Mucosa of gallbladder (tissue), 1 donor: ENCODE results near the gene USP40. TPM values are rescaled to one million over a fixed set of nuclear protein-coding genes. Genes with fewer than 3 reads are reported as not detected.

Source experiments
- DNase-seq: peaks from one replicate; pipeline ENCODE4 v3.0.0-alpha.2; 2020; ENCODE audit warnings: low spot score
- total RNA-seq: library from RNA; stranded (reverse); gene quantifications from one replicate; pipeline ENCODE4 v1.2.1, GENCODE V29; 2021
- donor health status: DM: no; HTN: no; CAD: no.

USP40 gene
- total RNA-seq, 1 donor from 2014 or later = 48.1 TPM

DNA sequence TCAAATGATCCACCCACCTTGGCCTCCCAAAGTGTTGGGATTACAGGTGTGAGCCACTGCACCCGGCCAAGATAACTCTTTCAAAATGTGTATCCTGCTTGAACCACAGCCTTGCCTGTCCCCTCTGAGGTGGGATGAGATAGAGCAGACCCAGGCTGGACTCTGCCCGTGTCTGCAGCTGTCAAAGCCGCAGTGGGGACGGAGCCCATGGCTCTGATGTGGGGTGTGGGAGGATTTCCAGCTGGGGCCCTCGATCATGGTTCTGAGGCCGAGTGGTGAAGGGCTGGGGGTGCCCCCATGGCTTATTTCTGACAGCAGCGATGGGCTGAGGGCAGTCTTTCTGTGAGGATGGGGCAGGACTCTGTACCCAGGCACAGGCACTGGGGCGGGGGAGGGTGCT lies 107.8 kb downstream of the USP40 start:
- no peak for DNase-seq

DNA sequence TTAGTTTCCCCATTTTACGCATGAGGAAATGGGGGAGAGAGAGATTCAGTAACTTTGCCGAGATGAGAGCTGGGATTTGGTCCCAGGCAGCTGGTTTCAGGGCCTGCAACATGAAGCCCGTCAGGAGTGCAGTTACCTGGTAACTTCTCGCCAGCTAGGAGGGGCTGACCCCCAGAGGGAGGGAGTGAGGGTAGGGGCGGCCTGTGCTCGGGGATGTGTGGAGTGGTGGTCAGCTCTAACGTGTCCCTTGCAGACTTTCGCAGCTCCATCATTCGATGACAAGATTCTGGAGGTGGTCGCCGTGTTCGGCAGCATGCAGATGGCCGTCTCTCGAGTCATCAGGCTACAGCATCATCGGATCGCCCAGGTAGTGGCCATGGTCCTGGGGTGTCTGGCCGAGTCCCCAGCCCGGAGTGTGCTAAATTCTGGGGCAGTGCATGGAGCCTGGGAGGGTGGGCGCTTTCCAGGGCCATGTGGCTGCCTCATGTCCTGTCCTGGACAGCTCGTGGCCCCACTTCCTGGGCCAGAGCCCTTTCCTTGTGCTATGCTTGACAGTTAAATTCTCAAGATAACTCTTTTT lies 108.5 kb downstream of the USP40 start:
- DNase-seq = no peak

DNA sequence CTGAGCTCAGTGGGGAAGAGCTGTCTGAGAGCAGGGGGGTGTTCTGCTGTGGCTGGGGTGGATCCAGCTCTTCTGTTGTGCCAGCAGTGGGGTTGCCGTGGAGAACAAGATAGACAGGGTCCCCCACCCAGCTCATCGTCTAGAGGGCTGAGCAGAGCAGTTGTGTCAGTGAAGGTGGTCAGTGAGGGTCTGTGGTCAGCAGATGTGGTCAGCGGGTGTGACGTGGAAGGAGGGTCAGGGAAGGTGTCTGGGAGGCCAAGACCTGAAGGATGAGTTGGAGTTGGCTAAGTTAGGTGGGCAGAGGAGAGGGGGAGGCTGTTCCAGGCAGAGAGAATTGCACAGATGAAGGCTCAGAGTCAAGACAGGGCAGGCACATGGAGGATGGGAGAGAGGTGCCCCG lies 109.2 kb downstream of the USP40 start:
- no peak for DNase-seq

DNA sequence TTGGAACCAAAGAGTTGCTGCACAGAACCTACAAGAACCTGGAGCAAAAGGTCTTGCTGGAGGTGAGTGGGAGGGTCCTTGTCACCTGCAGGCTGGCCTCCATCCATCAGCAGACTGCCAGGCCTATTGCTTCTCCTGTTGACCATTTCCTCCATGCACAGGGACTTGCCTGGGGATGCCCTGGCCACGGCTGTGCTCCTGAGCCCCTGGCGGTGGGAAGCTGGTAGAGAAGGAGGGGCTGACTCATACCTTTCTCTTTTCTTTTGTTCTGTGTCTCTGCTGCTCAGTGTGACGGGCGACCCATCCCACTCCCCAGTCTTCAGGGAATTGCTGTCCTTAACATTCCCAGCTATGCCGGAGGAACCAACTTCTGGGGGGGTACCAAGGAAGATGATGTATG lies 109.6 kb downstream of the USP40 start:
- DNase-seq = no peak

DNA sequence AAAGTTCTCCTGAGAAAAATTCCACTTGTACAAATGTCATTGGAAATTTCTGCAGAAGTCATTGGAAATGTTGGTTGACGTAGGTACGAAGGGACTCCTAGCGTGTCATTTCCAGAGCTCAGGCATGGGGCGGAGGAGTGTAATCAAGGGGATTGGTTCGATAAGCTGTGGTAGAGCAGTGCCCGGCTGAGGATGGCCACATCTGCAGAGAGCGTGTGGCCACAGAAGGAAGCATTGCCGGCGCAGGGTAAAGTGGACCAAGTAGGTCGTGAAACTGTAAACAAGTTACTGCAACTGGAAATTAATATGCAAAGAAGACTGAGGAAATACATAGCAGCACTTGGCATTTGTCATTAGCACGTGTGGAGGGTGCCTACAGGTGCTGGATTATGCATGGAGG lies 110.5 kb downstream of the USP40 start:
- no peak for DNase-seq

DNA sequence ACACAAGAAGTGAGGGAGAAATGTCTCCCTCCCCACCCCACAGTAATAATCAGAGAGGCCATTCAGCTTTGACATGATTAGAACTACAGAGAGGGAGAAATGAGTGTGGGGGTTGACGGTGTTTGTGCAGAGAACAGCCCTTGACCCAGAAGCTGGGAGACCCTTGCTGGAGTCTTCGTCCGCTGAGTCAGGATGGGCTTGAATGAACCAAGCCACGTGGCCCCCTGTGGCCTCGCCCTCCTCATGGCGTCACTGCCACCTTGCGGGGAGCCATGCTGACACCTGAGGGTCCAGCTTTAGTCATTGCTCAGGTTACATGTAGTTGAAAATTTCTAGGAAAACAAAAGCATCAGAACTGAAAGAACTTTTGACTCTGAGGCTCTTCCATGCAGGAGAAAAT lies 111.1 kb downstream of the USP40 start:
- no peak for DNase-seq

DNA sequence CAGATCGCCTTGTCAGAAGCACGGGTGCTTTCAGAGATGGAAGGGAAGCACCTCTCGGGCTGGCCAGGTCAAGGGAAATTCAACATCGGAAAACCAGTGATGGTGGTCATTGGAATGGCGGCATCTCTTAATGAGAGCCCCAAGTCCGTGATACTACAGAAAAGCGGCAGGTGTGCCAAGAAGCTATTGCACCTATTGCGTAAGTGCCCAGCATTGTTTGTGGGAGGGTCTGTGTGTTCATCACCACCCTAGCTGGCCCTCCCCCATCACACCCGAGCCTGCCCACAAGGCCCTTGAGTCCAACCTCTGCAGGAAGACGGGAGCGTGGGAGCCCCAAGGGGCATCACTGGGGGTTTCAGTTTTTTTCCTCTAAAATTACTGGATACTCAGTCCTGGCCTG lies 111.6 kb downstream of the USP40 start:
- DNase-seq = no peak

DNA sequence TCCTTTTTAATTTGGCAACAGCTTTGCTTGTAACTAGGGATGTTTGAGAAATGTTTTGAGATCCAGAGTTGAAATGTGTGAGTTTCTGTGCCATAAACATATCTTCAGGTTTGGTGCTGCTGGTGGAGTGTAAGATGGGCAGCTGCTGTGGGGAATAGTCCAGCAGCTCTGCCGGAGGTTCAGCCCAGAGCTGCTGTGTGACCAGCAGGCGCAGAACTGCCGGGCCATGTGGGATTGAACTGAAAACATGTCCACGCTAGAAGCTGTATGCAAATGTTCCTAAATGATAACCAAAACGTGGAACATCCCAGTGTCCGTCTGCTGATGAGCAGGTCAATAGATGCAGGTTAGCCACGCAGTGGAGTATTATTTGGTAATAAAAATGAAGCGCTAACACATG lies 112.7 kb downstream of the USP40 start:
- no peak for DNase-seq

DNA sequence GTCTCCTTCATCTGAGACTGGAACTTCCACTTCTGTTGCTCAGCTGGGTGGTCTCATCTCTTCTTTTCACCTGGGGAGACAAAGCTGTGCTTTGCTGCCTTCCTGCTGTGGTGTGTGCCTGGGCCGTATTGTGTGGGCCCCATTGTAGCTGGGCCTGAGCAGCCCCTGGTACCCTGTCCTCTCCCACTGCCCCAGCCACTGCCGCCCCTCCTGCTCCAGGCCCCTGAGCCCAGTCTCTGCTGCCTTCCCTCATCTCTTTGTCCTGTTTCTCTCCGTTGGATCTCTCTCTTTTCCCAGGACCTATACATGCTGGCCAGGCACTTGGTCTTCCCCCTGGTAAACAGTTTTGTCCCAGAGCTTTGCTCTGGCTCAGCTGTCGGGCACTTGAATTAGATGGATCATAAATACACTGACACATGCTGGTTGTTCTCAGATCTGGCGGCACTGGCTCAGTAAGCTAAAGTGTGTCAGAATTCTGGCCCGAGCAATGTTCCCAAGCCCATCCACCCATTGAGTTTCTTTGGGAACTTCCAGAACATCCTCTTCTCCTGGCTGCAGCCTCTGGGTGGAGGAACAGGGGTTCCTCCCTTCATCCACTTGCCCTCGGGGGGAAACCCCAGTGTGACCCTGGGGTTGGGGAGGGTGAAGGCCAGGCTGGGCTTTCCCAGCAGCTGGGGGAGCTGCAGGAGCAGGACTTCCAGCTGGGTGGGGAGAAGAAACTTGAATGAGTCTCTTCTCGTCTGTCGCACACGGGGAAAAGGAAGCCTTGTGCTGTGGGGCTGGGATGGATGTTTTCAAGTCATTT lies 113.3 kb downstream of the USP40 start:
- DNase-seq = no peak

DNA sequence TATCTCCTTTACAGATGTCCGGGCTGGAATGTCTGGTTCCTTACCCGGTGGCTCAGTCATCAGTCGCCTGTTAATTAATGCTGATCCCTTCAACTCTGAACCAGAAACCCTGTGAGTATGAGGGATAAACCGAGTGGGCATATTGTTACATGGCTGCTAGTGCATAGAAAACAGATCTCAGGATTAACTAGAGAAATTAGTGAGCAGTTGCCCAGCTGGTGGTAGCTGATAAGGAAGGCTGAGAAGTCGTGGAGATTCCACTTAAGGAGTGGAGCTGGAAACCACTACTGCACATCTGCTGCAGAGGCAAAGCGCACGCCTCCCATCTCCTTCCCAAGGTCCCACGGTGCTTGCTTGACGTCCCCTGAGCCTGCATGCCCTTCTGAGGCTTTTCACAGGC lies 114.6 kb downstream of the USP40 start:
- DNase-seq = no peak

DNA sequence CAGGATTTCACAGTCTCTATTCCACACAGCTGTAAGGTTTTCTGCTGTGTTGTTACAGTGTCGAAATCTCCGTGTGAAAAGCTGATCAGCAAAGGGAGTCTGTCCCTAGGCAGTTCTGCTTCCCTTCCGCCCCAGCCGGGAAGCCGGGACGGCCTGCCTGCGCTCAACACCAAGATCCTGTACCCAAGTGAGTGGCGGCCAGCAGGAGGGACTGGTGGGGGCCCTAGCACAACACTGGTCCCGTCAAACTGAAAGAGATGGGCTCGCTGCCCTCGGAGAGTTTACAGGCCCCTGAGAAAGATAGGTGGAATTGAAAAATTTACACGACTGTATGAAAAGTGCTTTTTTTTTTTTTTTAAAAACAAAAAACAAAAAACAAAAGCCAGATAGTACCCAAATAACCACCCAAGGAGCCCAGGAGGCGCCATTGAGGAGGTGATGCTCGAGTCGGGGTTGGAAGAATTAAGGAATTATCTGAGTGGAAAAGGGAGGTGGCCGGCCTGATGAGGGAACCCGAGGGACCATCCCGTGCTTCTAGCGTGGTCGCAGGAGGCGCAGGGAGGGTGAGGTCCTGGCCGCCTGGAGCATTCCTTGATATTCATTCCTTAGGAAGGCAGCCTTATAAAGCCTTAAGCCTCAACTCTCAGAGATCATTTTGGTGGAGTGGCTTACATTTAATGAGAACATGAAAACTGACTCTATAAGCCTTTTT lies 115.6 kb downstream of the USP40 start:
- no peak for DNase-seq

DNA sequence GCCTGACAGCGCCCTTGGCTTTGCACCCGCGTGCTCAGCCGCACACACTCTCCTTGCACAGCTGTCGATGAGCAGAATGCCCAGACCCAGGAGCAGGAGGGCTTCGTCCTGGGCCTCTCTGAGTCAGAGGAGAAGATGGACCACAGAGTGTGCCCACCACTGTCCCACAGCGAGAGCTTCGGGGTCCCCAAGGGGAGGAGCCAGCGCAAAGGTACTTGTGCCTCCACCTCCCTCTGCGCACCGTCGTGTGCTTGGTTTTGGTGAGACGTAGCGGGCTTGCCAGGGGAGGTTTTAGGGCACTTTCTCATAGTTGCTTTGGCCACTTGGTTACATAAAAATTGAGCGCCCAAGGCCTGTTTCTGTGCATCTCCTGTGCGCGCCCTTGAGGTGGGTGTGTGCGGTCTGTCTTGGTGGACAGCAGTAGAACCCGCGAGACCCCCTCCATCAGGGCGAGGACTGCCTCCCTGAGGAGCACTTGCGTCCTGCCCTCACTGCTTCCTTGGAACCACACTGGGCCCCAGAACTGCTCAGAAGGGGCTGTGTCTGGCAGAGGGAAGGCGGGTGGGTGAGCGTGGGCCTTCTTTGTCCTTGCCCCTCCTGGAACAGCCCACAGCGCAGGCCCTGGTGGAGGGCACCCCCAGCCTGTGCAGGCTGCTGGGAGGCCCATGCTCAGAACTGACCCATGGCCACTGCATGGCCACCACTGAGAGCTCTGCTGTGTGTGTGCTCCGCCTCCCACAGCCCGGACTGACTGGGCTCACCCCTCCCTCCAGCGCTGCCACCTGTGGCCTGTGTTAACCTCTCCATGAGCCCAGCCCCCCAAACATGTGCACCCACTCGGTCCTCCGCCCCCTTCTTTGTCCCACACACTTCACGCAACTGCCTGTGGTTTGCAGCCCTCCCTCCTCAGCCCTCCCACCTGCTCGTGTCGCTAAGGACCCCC lies 116.4 kb downstream of the USP40 start:
- DNase-seq = no peak

DNA sequence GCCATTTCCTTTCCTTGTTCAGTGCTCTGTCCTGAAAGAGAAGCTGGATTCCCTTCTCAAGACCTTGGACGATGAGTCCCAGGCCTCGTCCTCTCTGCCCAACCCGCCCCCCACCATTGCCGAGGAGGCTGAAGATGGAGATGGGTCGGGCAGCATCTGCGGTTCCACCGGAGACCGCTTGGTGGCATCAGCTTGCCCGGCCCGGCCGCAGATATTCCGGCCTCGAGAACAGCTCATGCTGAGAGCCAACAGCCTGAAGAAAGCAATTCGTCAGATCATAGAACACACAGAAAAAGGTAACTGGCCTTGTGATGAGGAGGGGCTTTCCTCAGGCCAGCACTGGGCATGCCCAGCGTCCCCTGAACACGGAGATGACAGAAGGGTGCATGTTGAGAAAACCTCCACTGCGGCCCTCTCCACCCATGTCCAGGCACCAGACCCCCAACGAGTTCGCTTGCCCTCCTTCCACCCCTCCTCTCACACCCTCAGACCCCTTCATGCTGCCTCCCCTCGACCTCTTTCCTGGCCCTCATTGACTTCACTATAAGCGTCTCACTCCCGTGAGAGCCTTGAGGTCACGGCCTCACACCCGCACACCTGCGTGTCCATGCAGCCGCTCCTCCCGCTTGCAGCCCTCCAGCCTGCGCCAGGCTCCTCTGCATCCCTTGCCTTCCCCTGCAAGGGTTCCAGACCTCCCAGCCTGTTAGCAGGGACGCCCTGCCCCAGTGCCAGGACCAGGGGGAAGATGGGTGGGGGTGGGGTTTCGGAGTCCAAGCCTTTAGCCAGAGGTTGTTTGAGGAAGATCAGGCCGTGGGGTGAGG lies 117.3 kb downstream of the USP40 start:
- no peak for DNase-seq

DNA sequence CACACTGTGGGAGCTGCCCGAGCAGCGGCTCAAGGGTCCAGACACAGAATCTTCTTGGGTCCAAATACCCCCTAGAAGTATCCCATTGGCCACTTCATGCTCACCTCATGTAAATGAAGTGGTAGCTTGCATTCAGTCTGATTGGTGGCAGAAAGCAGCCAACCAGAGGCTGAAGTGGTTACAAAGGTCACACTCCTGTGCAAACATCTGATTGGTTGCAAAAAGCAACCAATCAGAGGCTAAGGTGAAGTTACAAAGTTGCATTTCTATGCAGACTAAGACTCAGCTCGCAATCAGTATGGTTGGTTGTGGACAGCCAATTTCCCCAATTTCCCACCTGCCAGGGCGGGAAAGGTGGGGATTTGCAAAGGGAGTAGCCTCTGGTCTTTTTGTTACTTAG lies 118.0 kb downstream of the USP40 start:
- no peak for DNase-seq

DNA sequence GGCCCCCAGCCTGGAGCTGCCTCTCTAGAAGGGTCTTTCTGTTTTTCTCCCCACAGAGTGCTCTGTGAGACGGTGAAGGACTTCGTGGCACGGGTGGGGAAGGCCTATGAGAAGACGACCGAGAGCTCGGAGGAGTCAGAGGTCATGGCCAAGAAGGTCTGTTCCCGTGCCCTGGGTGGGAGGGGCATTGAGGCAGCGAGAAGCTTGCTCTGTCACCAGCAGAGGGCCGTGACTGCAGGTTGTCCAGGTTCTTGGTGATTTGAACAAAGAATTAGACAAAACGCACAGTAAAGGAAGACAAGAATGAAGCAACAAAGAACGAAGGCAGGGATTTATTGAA lies 118.4 kb downstream of the USP40 start:
- DNase-seq = no peak

DNA sequence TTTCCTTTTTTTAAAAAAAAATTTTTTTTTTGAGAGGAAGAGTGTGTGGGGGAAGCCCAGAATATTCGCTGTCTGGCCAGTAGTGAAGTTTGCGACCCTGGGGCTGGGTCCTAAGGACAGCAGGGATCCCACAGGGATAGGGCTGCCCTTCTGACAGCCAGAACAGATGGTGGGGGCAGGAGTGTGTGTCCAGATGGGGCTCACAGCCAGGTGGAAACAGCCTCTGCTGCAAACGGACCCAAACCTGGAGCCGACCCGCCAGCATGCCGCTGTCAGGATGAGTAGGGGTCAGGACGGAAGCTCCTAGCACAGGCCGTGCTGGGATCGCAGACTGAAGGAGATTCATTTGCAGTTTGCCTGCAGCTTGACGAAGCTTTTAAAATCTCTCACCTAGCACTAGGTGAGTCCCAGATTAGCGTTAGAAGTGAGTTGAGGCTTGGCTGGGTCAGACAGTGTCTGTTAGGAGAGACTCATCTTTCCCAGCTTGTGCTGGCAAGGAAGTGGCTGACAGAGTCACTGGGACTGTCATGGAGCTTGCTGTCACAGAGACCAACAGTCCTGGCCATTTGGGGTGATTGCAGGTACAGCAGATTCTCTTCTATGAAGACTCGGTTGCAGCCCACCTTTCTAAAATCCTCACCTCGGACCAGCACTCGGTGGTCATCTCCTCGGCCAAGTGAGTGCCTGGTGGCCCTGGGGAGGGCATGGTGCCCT lies 118.9 kb downstream of the USP40 start:
- DNase-seq = no peak

DNA sequence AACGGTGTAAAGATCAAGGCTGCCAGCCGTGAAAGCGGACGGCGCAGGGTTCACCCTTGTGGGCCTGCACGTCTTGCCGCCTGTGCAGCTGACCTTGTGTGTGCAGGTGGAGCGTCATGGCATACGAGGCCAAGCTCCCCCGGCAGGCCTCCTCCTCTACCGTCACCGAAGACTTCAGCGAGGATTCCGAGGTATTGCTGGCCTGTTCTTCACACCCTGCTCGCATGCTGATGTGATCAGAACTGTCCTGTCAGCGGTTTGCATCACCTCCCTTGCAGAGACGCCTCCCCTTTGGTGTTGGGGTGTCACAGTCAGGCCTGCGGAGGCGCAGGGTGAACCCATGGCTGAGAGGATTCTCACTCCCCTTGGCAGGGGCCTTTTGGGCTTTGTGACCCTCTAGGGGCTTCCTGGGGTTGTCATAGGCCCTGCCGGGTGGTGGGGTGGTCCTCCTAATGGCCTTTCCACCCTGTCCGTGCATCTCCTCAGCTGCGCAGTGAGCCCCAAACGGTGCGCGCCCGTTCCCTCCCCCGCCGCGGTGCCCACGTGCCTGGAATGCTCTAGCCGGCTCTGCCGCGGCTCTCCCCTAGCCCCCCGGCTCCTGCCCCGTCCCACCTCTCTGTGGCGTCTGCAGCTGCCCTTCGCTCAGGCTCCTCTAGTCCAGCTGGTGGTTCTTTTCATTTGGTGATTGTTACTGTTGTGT lies 119.8 kb downstream of the USP40 start:
- DNase-seq = no peak

DNA sequence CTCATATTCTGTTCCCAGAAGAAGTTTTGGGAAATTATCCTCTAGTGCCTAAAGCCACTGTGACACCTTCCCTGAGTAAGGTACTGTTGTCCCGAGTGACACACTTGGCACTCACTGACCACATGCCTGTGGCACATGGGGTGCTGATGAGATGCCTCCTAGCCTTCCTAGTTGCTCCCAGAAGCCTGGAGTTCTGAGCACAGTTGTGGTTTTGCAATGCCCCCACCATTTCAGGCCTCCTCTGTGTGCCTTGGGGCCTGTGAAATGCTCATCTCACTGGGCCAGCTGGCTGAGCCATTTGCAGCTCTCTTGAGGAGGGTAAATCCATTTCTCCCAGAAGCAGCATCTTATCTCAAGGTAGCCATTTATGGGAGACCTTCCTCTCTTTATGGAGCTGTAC lies 120.5 kb downstream of the USP40 start:
- DNase-seq = no peak

DNA sequence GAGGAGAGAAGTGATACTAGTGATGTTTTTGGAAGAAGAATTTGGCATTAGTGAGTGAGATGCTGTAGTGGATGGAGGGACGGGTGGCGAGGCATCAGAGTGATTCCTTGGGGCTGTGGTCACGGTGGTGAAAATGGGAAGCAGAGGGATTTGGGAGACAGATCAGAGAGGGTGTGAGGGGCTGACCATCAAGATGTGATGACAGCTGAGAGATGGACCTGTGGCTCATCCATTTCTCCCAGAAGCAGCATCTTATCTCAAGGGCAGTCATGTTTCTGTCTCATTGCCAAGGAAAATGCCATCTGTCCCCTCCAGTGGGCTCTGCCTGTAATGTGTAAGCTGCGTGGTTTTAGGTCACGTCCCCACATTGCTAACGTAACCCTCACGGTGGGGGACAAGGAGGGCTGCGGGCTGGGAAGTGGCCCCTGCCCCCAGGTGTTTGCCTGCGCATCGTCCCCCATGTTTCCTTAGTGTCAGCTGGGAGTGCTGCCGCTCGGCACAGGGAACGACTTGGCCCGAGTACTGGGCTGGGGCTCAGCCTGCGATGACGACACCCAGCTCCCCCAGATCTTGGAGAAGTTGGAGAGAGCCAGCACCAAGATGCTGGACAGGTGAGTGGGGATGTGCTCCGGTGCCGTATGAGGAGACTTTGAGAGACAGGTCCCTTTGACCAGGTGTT lies 121.3 kb downstream of the USP40 start:
- no peak for DNase-seq
